HG03135 (cell line): Measurements from ENCODE around the gene ZNF223.

Source experiments
- ATAC-seq: cut with Tn5 transposase; IDR thresholded peaks from one replicate; pipeline ENCODE4 v1.9.1; 2021; ENCODE audit warnings: mild to moderate bottlenecking, moderate library complexity; ENCODE audit not compliant: unreplicated experiment

ZNF223 gene

DNA sequence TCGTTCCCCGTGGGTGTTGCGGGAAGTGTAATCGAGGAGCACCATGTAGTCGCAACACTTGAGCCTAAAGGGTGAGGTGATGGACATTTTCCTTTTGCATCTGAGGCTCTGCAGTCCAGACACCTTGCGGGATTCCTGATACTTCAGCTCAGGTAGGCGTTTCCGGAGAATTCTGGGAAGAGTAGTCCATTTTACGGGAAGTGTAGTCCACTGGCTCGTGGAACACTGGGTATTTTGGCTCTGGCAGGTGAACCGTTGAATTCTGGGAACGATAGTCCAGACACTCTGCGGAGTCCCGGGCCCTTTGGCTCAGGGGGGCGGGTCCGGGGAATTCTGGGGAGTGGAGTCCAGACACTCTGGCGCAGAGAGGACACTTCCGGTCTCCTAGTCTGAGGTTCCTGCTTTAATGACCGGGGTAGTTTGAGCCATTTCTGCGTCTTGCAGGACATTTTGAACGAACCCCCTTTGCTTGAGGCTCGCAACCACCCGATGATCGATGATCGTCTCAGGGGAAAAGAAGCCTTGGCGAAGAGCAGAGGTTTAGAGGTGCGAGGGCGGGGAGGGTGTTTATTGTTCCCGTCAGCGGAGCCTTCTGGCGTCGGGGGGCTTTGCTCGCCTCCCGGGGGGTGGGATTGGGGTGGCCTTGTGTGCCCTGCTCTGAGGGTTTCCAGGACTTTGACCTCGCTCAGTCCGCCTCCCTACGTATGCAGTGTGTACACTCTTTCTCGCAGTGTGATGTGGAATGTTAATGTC is at the start of gene ZNF223:
Gene ZNF223, plus strand, starts transcription at position 387 of the 753 bp plus-strand sequence. CDS start 3,141 bp downstream, outside the sequence.
- ATAC-seq, result no peak

DNA sequence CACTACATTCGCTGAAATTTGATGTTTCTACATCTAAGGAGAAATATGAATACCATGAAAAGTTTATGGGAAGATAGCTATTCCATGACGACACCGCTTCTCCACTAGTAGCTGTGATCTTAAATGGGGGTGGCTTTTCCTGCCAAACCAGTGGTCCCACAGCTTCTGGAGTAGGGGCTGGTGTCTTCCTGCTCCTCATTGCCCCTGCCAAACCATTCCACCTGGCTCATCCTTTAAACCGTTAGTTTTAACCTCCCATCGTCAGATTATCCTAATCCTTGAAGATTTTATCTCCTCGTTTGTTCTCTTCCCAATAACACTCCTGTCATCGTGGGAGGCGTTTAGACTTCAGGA is 49.6 kb upstream of the ZNF223 start:
- ATAC-seq, result no peak

- peak; percentile 95 for ATAC-seq
These were observed 49.0 kb upstream of the ZNF223 start, which contains the start of gene ZNF230 for GRCh38 chr19:44002566-44003460. TSS of gene ZNF230 (plus strand) at chr19:44002957. CDS start at chr19:44007079, 4,122 bp downstream.

- peak; percentile 32 for ATAC-seq
These were observed 48.3 kb upstream of the ZNF223 start for GRCh38 chr19:44003461-44004009.

GRCh38 chr19:44005973-44006372 is 45.9 kb upstream of the ZNF223 start:
- ATAC-seq, result no peak

DNA sequence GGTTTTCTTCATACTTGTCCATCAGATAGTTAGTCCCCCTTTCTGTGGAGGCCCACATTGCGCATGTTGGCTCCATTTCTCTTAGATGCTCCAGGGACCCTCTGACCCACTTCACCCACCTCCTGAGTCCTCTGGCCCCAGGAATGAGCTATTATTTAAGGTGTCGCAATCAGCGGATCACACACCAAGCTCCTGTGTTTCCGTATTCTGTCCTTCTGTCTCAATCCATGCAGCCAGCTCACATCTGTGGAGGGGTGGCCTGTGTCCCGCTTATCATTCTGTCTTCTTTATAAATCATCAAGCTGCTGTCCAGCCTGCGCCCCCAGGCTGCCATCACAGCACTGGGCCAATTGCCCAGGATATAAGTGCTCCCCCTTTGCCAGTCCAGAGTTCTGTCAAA is 44.4 kb upstream of the ZNF223 start:
- no peak for ATAC-seq

DNA sequence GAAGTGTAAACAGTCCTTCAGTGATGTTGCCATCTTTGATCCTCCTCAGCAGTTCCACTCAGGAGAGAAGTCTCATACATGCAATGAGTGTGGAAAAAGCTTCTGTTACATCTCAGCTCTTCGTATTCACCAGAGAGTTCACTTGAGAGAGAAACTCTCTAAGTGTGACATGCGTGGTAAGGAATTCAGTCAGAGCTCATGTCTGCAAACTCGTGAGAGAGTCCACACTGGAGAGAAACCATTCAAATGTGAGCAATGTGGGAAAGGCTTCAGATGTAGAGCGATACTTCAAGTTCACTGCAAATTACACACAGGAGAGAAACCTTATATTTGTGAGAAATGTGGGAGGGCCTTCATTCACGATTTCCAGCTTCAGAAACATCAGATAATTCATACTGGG is 41.4 kb upstream of the ZNF223 start:
- ATAC-seq, result no peak

GRCh38 chr19:44019498-44019897 is 32.3 kb upstream of the ZNF223 start:
- no peak for ATAC-seq

DNA sequence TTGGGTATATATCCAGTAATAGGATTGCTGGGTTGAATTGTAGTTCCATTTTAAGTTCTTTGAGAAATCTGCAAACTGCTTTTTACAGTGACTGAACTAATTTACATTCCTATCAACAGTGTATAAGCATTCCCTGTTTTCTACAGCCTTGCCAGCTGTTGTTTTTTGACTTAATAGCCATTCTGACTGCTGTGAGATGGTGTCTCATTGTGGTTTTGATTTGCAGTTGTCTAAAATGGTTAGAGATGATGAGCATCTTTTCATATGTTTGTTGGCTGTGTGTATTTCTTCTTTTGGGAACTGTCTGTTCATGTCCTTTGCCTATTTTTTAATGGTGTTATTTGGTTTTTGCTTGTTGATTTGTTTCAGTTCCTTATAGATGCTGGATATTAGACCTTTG is 30.6 kb upstream of the ZNF223 start:
- ATAC-seq, result no peak

- ATAC-seq, result no peak
These were observed 27.0 kb upstream of the ZNF223 start for GRCh38 chr19:44024900-44025216.

GRCh38 chr19:44025217-44025936 is 26.5 kb upstream of the ZNF223 start, which contains the start of gene ZNF222:
TSS of gene ZNF222 (plus strand) at chr19:44025379. CDS start at chr19:44025437, 58 bp downstream.
- ATAC-seq, result peak; percentile 95

DNA sequence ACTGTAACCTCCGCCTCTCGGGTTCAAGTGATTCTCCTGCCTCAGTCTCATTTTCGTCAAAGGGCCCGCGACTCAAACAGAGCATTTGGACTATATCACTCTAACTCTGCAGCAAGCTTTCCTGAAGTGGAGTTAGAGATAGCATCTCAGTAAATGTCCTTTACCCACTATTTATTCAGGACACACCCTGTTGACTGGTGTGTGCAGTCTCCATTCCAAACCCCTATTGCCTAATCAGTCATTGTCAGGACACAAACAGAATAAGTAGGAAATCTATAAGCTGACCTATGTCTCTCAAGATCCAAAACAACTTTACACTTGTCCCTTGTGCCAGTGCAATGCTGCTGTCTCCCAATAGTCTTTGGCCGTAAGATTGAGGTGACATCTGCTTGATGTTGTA is 25.2 kb upstream of the ZNF223 start:
- no peak for ATAC-seq

DNA sequence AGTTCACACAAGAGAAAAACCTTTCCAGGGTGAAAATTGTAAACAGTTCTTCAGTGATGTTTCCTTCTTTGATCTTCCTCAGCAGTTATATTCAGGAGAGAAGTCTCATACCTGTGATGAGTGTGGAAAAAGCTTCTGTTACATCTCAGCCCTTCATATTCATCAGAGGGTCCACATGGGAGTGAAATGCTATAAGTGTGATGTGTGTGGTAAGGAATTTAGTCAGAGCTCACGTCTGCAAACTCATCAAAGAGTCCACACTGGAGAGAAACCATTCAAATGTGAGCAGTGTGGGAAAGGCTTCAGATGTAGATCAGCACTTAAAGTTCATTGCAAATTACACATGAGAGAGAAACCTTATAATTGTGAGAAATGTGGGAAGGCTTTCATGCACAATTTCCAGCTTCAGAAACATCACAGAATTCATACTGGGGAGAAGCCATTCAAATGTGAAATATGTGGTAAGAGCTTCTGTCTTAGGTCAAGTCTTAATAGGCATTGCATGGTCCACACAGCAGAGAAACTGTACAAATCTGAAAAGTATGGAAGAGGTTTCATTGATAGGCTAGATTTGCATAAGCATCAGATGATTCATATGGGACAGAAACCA is 19.7 kb upstream of the ZNF223 start:
- ATAC-seq, result no peak

GRCh38 chr19:44042147-44042546 is 9.7 kb upstream of the ZNF223 start:
- no peak for ATAC-seq

DNA sequence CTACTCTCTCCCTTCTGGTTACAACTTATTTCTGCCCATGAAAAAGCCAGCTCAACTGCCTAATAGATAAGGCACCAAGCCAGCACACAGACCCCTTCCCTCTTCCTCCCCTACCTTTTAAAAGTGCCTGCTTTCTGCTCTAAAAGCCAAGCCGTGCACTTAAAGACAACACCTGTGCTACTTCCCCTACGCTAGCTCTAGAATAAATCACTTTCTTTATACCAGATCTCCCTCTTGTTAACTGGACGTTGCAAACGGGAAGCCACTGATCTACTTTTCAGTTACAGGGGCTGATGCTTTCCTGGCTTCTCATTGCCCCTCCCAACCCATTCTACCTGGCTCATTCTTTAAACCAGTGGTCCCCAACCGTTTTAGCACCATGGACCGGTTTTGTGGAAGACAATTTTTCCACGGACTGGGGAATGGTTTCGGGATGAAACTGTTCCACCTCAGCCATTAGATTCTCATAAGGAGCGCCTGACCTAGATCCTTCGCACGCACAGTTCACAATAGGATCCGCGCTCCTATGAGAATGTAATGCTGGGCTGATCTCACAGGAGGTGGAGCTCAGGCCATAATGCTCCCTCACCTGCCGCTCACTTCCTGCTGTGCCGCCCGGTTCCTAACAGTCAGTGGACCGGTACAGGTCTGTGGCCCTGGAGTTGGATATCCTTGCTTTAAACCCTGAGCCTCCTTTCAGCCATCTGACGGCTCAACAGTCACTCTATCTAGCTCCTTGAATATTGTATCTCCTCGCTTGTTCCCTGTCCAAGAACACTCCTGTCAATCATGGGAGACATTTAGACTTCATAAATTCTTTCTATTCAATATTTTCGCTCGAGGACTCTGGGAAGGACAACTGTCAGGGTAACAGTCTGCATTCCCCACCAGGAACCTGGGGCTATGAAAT is 841 bp upstream of the ZNF223 start:
- ATAC-seq, result no peak

GRCh38 chr19:44055870-44056269 is 4.0 kb downstream of the ZNF223 start:
- no peak for ATAC-seq

- ATAC-seq, result no peak
These were observed 7.4 kb downstream of the ZNF223 start for GRCh38 chr19:44059229-44059628.

DNA sequence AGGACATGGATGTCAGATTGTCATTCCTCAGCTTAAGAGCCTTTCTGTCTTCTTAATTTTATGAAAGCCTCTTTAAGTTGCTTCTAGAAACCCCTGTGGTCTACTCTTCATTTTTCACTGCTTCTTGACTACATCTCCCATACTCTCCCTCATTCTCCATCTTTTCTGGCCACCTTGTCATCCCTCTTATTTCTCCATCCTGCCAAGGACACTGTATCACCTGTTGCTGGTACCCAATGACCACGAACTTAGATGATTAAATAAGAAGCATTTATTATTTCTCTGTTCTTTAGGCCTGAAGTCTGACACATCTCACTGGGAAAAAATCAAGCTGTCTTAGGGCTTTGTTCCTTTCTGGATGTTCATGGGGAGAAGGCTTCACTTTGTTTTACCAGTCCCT is 9.2 kb downstream of the ZNF223 start:
- no peak for ATAC-seq

DNA sequence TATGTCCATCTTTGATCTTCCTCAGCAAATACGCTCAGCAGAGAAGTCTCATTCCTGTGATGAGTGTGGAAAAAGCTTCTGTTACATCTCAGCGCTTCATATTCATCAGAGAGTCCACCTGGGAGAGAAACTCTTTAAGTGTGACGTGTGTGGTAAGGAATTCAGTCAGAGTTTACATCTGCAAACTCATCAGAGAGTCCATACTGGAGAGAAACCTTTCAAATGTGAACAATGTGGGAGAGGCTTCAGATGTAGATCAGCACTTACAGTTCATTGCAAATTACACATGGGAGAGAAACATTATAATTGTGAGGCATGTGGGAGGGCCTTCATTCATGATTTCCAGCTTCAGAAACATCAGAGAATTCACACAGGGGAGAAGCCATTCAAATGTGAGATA is 14.5 kb downstream of the ZNF223 start:
- no peak for ATAC-seq

DNA sequence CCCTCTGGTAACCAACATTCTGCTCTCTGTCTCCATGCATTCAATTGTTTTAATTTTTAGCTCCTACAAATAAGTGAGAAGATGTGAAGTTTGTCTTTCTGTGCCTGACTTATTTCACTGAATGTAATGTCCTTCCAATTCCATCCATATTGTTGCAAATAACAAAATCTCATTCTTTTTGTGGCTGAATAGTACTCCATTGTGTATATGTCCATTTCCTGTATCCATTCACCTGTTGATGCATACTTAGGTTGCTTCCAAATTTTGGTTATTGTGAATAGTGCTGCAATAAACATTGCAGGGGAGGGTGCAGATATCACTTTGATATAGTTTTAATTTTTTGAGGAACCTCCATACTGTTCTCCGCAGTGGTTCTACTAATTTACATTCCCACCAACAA is 17.6 kb downstream of the ZNF223 start:
- ATAC-seq, result no peak
